Measurements from ENCODE around the gene PTGDR2. TPM values are rescaled to one million over a fixed set of nuclear protein-coding genes. Genes with fewer than 3 reads are reported as not detected.
A peak's percentile ranks its signal among the peaks of the same experiment; 100 is the strongest.

PTGDR2 gene
- total and polyA plus RNA-seq, 9 of the 15 experiments (the other 6 are each of a cell fraction or from before 2014, with no cell fraction given) = 0.51 to 2.6 (median 1.6) TPM

- no peak overlapping the region for H3K4me3 ChIP-seq
- ATAC-seq (no peak), FAIRE-seq (no peak), DNase-seq (ENCODE audit: extremely low read depth in 1 of 4, low spot score in 3 of 4) (no peak)
- WGBS (ENCODE audit: insufficient coverage, low coverage, missing lambda C conversion rate) = 19% methylated on average over 7 of the region's 7 CpGs
- no peak for TF ChIP-seq RUNX1 (IDR thresholded peaks at IDR 0.05; ENCODE audit: low read depth)
- TF ChIP-seq NFIC (IDR thresholded peaks at IDR 0.05) = peak; percentile 57; the same call in 1 of the 2 replicates
- ChIA-PET CTCF (ENCODE audit: low intra/inter-chr PET ratio) (interaction anchor here (0.6 to 4.4 kb wide), 8 partner anchors 56 to 551 kb away, joined by 4 to 59 read pairs (median 7); no protein-coding TSS in a partner anchor), POLR2A (interaction anchor here (0.6 to 1.4 kb wide), 7 partner anchors 10 to 74 kb away, joined by 3 to 5 read pairs (median 4); partner anchors contain the start of gene CCDC86)
- intact Hi-C loops (cut with micrococcal nuclease) (loop anchor here (1.0 to 5.0 kb wide), 6 partner anchors 56 to 355 kb away; no protein-coding TSS in a partner anchor), in situ Hi-C loops (cut with MboI) (no loop called here)
- H3K4me1 ChIP-seq (replicated peaks in 1 of 2; ENCODE audit: control insufficient read depth in 2 of 2, insufficient read depth in 2 of 2, low read length in 2 of 2) = peaks cover 0 to 2% of the 10 kb centered on the region in 2 experiments; a peak in 2 of 5 replicates
- H3K79me2 ChIP-seq (ENCODE audit: control insufficient read depth, insufficient read depth, low read length) = no peaks in the 10 kb centered on the region
- peaks cover 10 to 38% of the 10 kb centered on the region in 2 experiments; a peak in 4 of 5 replicates for H3K27me3 ChIP-seq (ENCODE audit: control insufficient read depth in 2 of 2, insufficient read depth in 2 of 2, low read length in 2 of 2)
- peaks cover 10% of the 10 kb centered on the region; the same call in 1 of the 2 replicates for H4K20me1 ChIP-seq (replicated peaks; ENCODE audit: control insufficient read depth, insufficient read depth, low read length)
- no peaks in the 10 kb centered on the region for H3K9me3 ChIP-seq (replicated peaks; ENCODE audit: control insufficient read depth, insufficient read depth, low read depth, low read length)
- H3K4me2 ChIP-seq (ENCODE audit: insufficient read depth, low read length) = no peak overlapping the region
- H3K36me3 ChIP-seq (ENCODE audit: control insufficient read depth, insufficient read depth, low read length) = no peaks in the 10 kb centered on the region
- no peak overlapping the region for H2AFZ ChIP-seq (ENCODE audit: low read depth, low read length)
- no TSS peak for BruUV-seq (replicated peaks)
- no peaks in the 10 kb centered on the region for H3K9me1 ChIP-seq (ENCODE audit: control insufficient read depth, insufficient read depth, low read length)
- H3K9ac ChIP-seq (ENCODE audit: insufficient read depth in 1 of 2, low read depth in 2 of 2, low read length in 2 of 2) = no peak overlapping the region
- H3K27ac ChIP-seq (ENCODE audit: extremely low read depth, low read depth, low read length) = no peak overlapping the region
These were observed 24.2 kb downstream of the PTGDR2 start for GRCh38 chr11:60831501-60832079.

DNA sequence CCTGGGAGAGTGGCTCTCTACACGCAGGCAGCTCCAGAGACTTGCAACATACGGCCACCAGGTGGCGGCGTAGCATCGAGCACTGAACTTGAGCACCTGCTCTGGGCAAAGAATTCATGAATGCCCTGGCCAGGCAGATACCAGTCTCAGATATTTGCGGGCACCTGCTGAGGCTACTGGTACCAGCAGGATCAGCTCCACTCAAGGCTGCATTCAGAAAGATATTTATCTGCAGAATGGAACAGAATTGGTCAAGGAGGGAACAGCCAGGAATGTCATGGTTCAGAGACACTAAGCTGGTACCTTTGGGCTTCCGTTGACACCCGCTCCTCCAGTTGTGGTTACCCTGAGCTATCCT, 24.6 kb downstream of the PTGDR2 start:
- CTCF ChIA-PET (ENCODE audit: low intra/inter-chr PET ratio) = interaction anchor here (0.6 to 4.4 kb wide), 8 partner anchors 57 to 552 kb away, joined by 4 to 59 read pairs (median 7); no protein-coding TSS in a partner anchor
- TF ChIP-seq BCLAF1 (IDR thresholded peaks at IDR 0.05; ENCODE audit: borderline replicate concordance in 1 of 2, control insufficient read depth in 1 of 2, low read depth in 2 of 2, low read length in 1 of 2) (no peak), MYNN (IDR thresholded peaks at IDR 0.05) (peak; percentile 58; the same call in 1 of the 2 replicates), MYNN (CRISPR knock-in tag; IDR thresholded peaks at IDR 0.05) (no peak), SMC3 (conservative IDR thresholded peaks at IDR 0.05; ENCODE audit: insufficient read depth, low read depth, low read length) (peak; percentile 98)

More for the DNA sequence above, 24.6 kb downstream of the PTGDR2 start:
- peaks cover 0 to 2% of the 10 kb centered on the region in 2 experiments; a peak in 2 of 5 replicates for H3K4me1 ChIP-seq (replicated peaks in 1 of 2; ENCODE audit: control insufficient read depth in 2 of 2, insufficient read depth in 2 of 2, low read length in 2 of 2)
- no peaks in the 10 kb centered on the region for H3K9me1 ChIP-seq (ENCODE audit: control insufficient read depth, insufficient read depth, low read length)
- no peak overlapping the region for H3K9ac ChIP-seq (ENCODE audit: insufficient read depth in 1 of 2, low read depth in 2 of 2, low read length in 2 of 2)
- 3% methylated on average over 8 of the region's 8 CpGs for WGBS (ENCODE audit: insufficient coverage, low coverage, missing lambda C conversion rate)
- H3K79me2 ChIP-seq (ENCODE audit: control insufficient read depth, insufficient read depth, low read length) = no peaks in the 10 kb centered on the region
- peaks cover 10 to 38% of the 10 kb centered on the region in 2 experiments; a peak in 4 of 5 replicates for H3K27me3 ChIP-seq (ENCODE audit: control insufficient read depth in 2 of 2, insufficient read depth in 2 of 2, low read length in 2 of 2)
- no peak overlapping the region for H3K27ac ChIP-seq (ENCODE audit: extremely low read depth, low read depth, low read length)
- no peaks in the 10 kb centered on the region for H3K9me3 ChIP-seq (replicated peaks; ENCODE audit: control insufficient read depth, insufficient read depth, low read depth, low read length)
- DNase-seq (ENCODE audit: extremely low read depth in 1 of 4, low spot score in 3 of 4) (peak; percentile 76 to 85 (median 76)), FAIRE-seq (peak; percentile 96), ATAC-seq (peak; percentile 96)
- no peak overlapping the region for H3K4me2 ChIP-seq (ENCODE audit: insufficient read depth, low read length)
- BruUV-seq (replicated peaks) = no TSS peak
- H3K4me3 ChIP-seq = no peak overlapping the region
- in situ Hi-C loops (cut with MboI) (no loop called here), intact Hi-C loops (cut with micrococcal nuclease) (loop anchor here (1.0 to 5.0 kb wide), 6 partner anchors 56 to 356 kb away; no protein-coding TSS in a partner anchor)
- H4K20me1 ChIP-seq (replicated peaks; ENCODE audit: control insufficient read depth, insufficient read depth, low read length) = peaks cover 10% of the 10 kb centered on the region; the same call in 1 of the 2 replicates
- POLR2A ChIA-PET = interaction anchor here (0.6 to 1.3 kb wide), 5 partner anchors 28 to 74 kb away, joined by 3 to 5 read pairs (median 3); no protein-coding TSS in a partner anchor
- H2AFZ ChIP-seq (ENCODE audit: low read depth, low read length) = no peak overlapping the region
- H3K36me3 ChIP-seq (ENCODE audit: control insufficient read depth, insufficient read depth, low read length) = no peaks in the 10 kb centered on the region

Measured in K562 (cell line).